GM12801 (cell line): ENCODE data around the gene VAMP8.

Source experiments
- TF ChIP-seq, protein P1 (sequence below): IDR thresholded peaks from one replicate; pipeline ENCODE4 v1.5.1; 2011; ENCODE audit warnings: control low read depth; ENCODE audit not compliant: insufficient read length; ENCODE audit errors: extremely low read depth

VAMP8 gene

DNA sequence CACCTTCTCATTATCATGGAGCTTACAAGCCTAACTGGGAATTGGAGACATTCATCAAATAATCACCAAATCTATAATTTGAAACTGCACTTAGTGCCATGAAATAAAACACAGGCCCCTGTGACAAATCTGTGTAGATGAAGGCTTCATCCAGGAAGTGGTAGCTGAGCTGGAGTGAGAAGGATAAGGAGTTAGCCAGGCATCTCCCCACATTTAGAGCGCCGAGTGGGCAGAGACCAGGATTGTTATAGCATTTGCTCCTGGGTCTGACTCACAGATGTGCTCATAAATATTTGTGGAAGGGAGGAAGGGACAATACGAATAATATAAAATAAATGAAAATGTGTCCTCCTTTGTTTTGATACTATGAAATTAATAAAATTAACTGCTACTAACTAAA lies 40.9 kb upstream of the VAMP8 start:
- TF ChIP-seq, protein P1, sequence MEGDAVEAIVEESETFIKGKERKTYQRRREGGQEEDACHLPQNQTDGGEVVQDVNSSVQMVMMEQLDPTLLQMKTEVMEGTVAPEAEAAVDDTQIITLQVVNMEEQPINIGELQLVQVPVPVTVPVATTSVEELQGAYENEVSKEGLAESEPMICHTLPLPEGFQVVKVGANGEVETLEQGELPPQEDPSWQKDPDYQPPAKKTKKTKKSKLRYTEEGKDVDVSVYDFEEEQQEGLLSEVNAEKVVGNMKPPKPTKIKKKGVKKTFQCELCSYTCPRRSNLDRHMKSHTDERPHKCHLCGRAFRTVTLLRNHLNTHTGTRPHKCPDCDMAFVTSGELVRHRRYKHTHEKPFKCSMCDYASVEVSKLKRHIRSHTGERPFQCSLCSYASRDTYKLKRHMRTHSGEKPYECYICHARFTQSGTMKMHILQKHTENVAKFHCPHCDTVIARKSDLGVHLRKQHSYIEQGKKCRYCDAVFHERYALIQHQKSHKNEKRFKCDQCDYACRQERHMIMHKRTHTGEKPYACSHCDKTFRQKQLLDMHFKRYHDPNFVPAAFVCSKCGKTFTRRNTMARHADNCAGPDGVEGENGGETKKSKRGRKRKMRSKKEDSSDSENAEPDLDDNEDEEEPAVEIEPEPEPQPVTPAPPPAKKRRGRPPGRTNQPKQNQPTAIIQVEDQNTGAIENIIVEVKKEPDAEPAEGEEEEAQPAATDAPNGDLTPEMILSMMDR, result no peak

DNA sequence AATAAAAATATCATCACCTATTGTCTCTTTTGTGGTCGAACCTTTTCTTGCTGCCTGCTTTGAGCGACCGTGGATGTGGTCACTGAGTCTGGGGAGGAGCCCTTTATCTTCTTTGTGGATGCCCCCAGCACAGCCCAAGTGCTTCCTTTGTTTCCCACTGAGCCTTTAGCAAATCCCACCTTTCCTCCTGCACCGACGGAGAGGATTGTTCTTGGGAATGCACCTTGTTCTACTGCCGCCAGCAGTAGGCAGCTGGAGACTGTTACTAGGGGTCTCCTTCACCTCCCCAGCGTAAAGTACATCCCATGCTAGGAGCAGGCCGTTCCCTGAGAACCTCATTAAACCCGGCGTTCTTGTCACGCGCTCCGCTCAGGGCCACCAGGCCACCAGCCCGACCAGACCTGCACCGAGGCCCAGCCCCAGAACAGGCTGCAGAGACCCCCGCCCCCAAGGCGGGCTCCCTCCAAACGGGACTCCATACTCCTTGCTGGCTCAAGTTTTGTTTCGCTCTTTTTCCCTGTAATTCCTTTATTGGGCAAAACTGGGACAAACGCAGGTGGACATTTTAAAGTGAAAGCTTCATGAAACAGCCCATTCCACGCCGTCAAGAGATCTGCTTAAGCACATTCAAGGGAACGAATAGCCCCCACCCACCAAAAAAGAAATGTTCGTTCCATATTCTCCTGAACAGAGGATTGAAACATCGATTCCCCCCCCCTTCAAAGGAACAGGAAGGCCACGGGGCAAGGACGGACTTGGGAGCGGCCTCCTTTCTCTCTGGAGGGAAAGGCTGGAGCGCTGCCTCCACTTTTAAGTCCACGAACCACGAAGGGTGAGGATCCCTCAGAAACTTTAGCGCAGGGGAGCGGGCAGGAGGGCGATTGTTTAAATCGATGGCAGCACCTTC lies 39.5 kb upstream of the VAMP8 start:
- TF ChIP-seq, protein P1, result no peak

DNA sequence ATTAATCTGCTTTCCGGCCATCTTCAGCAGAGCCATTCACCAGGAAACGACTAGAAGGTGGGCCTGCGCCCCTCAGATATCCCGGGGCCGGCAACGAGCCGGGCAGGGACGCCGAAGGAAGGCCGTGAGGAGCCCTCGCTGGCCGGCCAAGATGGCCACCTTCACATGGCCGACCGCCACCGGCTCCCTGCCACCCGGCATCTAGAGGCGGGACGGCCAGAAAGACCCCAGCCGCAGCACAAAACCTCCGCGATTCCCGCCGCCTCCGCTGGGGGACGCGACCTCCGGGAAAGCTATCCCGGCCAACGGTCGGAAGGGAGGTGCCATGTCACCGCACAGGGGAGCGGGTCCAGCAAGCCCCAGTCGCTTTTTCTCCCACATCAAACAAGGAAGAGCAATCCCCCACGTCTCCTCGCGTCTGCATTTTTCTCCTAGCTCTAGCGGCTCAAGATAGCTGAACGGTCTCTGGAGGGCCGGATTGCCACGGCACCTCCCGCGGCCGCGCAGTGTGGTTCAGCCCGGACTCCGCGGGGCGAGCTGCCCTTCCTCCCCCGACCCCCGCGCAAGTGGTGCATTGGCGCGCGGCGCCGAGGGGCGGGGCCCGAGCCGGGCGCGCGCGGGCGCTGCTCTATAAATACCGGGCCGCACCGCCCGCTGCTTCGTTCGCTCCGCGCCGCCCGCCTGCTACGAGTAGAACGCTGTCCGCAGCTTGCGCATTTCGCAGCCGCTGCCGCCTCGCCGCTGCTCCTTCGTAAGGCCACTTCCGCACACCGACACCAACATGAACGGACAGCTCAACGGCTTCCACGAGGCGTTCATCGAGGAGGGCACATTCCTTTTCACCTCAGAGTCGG lies 38.7 kb upstream of the VAMP8 start, which contains the start of gene MAT2A:
TSS of gene MAT2A (plus strand) at position 662 of the 854 bp plus-strand sequence. CDS start at position 782, 120 bp downstream.
- TF ChIP-seq, protein P1, result no peak

DNA sequence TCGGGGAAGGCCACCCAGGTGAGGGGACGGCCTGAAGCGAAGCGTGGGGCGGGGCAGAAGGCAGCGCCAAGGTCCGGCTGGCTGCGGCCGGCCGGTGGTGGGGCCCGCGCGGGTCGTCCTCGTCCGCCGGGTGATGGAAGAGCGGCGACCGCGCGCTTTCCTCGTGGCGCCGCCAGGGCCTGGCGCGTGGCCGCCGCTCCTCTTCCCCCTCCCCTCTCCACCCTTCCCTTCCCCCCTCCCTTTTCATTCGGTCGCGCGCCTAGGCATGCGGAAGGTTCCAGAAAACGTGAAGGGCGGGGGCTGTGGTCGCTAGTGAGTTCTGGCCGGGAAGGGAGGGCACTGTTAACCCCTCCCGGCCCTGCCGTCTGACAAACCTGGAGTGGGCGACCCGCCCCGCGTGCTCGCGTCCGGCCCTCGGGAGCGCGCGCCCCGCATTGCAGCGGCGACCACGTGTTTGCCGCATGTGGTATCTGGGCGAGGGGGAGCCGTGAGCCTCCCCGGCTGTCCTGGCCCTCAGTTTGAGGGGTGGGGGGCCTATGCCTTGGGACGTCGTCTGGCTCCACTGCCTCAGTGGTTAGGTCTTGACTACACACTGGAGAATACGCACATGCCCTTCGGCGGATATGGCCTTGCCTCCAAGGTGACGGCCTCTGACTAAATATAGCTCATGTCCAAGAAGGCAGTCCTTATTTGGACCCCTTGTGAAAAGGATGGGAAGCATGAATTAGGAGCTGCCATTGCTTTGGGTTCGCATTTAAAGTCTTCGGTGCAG lies 37.8 kb upstream of the VAMP8 start:
- TF ChIP-seq, protein P1, result no peak

DNA sequence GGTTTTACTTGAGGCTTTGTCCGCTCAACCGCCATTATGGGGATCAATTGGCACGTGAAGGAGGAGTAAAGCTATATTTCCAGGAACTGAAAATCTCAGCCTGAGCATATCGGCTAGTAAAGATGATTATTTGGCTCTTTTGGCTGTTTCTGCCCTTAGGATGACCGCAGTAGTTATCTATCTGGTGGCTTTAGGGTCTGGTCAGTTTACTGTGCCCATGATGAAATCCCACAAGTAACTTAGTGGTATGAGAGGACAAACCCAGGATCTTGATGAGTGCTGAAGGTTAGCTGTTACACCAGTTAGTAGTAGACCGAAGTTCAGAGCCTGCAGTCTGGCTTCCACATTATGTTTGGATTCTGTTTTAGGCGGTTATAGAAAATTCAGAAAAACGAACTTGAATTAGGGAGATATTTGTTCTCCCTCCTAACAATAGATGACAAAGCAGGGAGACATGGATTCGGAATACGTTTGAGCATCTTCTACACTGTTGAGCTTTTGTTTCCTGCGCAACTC lies 37.2 kb upstream of the VAMP8 start:
- TF ChIP-seq, protein P1, result no peak

DNA sequence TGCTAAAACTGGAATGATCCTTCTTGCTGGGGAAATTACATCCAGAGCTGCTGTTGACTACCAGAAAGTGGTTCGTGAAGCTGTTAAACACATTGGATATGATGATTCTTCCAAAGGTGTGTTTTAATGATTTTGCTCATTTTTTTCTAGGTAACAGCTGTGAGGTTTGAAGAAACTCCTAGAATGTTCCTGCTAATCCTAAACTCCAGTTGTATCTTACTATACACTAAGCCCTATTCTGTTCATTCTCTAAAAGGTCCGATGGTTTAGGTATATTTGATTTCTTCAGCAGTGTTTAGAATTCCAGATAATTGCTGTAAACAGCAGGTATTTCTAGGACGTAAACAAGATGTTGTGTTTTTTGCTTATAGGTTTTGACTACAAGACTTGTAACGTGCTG lies 36.1 kb upstream of the VAMP8 start:
- TF ChIP-seq, protein P1, result no peak
